Chondrocyte (in vitro differentiated cells): ENCODE data around the gene EMID1. TPM values are rescaled to one million over a fixed set of nuclear protein-coding genes. Genes with fewer than 3 reads are reported as not detected.

Experiments used
- DNase-seq: peaks from one replicate; pipeline ENCODE4 v3.0.0; 2021; ENCODE audit warnings: mixed read lengths, low spot score
- H3K27ac Mint-ChIP-seq: one replicate; pipeline ENCODE4 v1.8.0; 2021; ENCODE audit warnings: mild to moderate bottlenecking, moderate library complexity, mixed read lengths; ENCODE audit not compliant: unreplicated experiment
- H3K27me3 Mint-ChIP-seq: 2 replicates; pipeline ENCODE4 v1.8.0; 2021; ENCODE audit warnings: low read depth, mixed read lengths
- H3K36me3 Mint-ChIP-seq: 2 replicates; pipeline ENCODE4 v1.8.0; 2021; ENCODE audit warnings: low read depth, mixed read lengths
- H3K4me1 Mint-ChIP-seq: 2 replicates; pipeline ENCODE4 v1.8.0; 2021; ENCODE audit warnings: low read depth, mild to moderate bottlenecking, mixed read lengths
- H3K4me3 Mint-ChIP-seq: one replicate; pipeline ENCODE4 v1.8.0; 2021; ENCODE audit warnings: mild to moderate bottlenecking, moderate library complexity, mixed read lengths; ENCODE audit not compliant: unreplicated experiment
- H3K9me3 Mint-ChIP-seq: 2 replicates; pipeline ENCODE4 v1.8.0; 2021; ENCODE audit warnings: low read depth, mixed read lengths
- total RNA-seq: library from RNA; stranded (reverse); gene quantifications from 3 replicates; pipeline ENCODE4 v1.2.1, GENCODE V29; 2021
- TF ChIP-seq, protein P1 (sequence below): fragments of 200-600 bp; sonication (generic); IDR thresholded peaks from 2 replicates; pipeline ENCODE4 v1.5.0; 2021; ENCODE audit warnings: antibody characterized with exemption, mild to moderate bottlenecking, moderate library complexity

Gene EMID1
- total RNA-seq, 1 donor from 2014 or later, result not detected

DNA sequence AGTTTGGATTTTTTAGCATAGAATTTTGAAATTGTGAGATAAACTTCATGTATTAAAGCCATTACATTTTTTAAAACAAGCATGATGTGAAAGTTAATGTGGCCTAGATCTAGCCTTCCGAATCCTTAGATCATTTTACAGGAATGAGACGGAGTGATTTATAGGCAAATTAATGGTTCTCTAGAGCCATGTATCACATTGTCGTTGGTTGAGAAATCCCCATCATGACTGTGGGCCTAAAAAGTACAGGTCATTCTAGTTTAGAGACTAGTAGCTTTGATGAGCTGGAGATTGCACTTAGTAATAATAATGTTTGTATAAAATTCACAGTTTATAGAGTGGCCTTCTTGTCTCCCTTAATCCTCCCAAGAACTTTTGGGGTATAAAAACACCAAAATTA, 69.5 kb downstream of the EMID1 start:
- TF ChIP-seq, protein P1, sequence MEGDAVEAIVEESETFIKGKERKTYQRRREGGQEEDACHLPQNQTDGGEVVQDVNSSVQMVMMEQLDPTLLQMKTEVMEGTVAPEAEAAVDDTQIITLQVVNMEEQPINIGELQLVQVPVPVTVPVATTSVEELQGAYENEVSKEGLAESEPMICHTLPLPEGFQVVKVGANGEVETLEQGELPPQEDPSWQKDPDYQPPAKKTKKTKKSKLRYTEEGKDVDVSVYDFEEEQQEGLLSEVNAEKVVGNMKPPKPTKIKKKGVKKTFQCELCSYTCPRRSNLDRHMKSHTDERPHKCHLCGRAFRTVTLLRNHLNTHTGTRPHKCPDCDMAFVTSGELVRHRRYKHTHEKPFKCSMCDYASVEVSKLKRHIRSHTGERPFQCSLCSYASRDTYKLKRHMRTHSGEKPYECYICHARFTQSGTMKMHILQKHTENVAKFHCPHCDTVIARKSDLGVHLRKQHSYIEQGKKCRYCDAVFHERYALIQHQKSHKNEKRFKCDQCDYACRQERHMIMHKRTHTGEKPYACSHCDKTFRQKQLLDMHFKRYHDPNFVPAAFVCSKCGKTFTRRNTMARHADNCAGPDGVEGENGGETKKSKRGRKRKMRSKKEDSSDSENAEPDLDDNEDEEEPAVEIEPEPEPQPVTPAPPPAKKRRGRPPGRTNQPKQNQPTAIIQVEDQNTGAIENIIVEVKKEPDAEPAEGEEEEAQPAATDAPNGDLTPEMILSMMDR, result no peak
- H3K4me3 Mint-ChIP-seq, result no peak overlapping the region
- H3K27ac Mint-ChIP-seq, result peak overlapping the region; percentile 6
- DNase-seq, result no peak
- H3K36me3 Mint-ChIP-seq, result peaks cover 44% of the 10 kb centered on the region
- H3K9me3 Mint-ChIP-seq, result no peaks in the 10 kb centered on the region
- H3K27me3 Mint-ChIP-seq, result no peaks in the 10 kb centered on the region
- H3K4me1 Mint-ChIP-seq, result peaks cover 63% of the 10 kb centered on the region

DNA sequence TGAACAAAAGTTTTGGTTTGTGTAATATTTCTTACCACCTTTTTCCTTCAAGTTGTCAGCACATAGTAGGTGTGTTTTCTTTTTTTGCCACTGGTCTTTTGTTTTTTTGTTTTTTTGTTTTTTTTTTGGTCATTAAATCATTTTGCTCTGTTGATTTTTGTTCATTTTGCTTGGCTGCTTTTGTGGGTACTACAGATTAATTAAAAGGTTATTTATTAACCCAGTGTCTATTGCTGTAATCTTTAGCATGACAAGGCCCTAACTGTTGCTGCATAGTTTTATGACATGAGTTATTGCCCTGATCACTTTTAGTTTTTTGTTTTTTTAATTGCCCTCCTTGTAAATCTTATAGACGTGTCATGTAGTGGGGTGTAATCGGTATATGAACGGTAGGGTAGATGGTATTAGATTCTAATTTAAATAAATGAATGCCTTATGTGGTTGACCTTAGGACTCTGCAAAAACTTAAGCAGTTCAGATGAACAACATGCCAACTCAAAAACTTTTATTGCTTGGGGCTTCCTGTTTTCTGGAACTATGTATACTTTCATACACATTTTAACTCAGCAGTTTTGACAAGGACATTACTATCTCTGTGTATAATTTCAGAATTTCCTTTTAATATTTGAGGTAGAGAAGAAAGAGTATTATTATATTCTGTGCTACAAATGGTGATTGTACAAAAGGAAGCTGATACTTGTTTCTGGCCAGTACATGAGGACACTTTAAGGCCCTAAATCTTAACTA, 70.3 kb downstream of the EMID1 start:
- peaks cover 43% of the 10 kb centered on the region for H3K36me3 Mint-ChIP-seq
- H3K27ac Mint-ChIP-seq, result peak overlapping the region; percentile 63
- no peak overlapping the region for H3K4me3 Mint-ChIP-seq

DNA sequence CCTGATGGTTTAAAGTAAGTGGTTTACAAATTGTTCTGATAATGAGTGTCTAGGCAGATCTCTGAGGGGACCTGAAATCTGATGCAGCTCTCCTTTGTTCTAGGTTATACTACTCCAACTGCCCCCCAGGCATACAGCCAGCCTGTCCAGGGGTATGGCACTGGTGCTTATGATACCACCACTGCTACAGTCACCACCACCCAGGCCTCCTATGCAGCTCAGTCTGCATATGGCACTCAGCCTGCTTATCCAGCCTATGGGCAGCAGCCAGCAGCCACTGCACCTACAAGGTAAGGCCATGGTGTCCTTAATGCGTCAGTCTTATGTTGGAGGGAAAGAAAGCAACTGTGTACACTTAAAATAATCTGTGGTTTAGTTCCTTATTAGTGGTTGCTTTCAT, 72.2 kb downstream of the EMID1 start:
- DNase-seq, result no peak
- H3K4me3 Mint-ChIP-seq, result no peak overlapping the region
- H3K27ac Mint-ChIP-seq, result no peak overlapping the region
- no peaks in the 10 kb centered on the region for H3K9me3 Mint-ChIP-seq
- H3K36me3 Mint-ChIP-seq, result peaks cover 46% of the 10 kb centered on the region
- peaks cover 36% of the 10 kb centered on the region for H3K4me1 Mint-ChIP-seq
- H3K27me3 Mint-ChIP-seq, result no peaks in the 10 kb centered on the region
- TF ChIP-seq, protein P1, result no peak

More for the DNA sequence above, 70.3 kb downstream of the EMID1 start:
- Mint-ChIP-seq H3K9me3 (no peaks in the 10 kb centered on the region), H3K27me3 (no peaks in the 10 kb centered on the region), H3K4me1 (peaks cover 55% of the 10 kb centered on the region)
- DNase-seq, result no peak
- TF ChIP-seq, protein P1, result no peak

DNA sequence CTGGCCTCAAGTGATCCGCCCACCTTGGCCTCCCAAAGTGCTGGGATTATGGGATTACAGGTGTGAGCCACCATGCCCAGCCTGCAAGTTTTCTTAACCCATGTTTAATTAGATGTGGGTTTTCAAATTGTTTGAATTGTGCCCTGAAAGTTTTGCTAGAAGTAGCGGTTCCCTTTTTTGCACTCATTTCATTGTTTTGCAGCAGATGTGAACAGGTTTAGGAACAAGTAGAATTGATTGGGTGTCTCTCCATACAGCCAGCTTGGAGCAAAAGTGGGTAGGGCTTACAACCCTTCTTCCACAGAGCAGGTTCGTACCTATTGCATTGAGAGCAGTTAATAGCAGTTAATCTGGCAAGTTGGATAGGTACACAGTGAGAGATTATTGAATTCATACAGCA, 78.5 kb downstream of the EMID1 start:
- Mint-ChIP-seq H3K9me3 (no peaks in the 10 kb centered on the region), H3K27me3 (no peaks in the 10 kb centered on the region), H3K27ac (no peak overlapping the region), H3K36me3 (peaks cover 42% of the 10 kb centered on the region), H3K4me3 (no peak overlapping the region), H3K4me1 (no peaks in the 10 kb centered on the region)
- TF ChIP-seq, protein P1, result no peak
- no peak for DNase-seq

DNA sequence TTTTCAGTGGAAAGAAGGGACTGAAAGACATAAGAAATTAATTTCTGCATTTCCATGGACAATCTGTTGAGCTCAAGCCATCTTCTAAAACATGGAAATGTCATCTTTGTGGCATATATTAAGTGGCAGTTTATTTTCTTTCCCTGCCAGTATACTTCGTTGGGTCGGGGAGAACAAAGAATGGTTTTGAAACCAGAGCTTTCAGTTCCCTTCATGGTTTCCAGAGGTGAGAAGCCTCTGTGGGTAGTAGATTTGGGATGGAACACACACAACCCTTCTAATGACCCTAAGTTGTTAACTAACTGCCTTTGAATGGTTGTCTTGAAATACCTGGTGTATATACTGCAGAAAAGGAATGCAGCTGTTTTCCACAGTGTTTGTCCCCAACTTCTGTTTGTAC, 83.1 kb downstream of the EMID1 start:
- Mint-ChIP-seq H3K4me3 (no peak overlapping the region), H3K27me3 (no peaks in the 10 kb centered on the region), H3K27ac (no peak overlapping the region), H3K9me3 (no peaks in the 10 kb centered on the region), H3K4me1 (no peaks in the 10 kb centered on the region), H3K36me3 (peaks cover 48% of the 10 kb centered on the region)
- TF ChIP-seq, protein P1, result no peak
- DNase-seq, result no peak
